GM21529 (cell line): ENCODE measurements around the gene CELF3.
"Not testable (repeated sequence)": the region's sequence is repeated elsewhere in the genome, so short reads cannot be mapped to it uniquely, and the experiment has no call there.

ENCODE experiments used
- ATAC-seq: cut with Tn5 transposase; IDR thresholded peaks from one replicate; pipeline ENCODE4 v1.9.1; 2021; ENCODE audit not compliant: unreplicated experiment

Gene CELF3

DNA sequence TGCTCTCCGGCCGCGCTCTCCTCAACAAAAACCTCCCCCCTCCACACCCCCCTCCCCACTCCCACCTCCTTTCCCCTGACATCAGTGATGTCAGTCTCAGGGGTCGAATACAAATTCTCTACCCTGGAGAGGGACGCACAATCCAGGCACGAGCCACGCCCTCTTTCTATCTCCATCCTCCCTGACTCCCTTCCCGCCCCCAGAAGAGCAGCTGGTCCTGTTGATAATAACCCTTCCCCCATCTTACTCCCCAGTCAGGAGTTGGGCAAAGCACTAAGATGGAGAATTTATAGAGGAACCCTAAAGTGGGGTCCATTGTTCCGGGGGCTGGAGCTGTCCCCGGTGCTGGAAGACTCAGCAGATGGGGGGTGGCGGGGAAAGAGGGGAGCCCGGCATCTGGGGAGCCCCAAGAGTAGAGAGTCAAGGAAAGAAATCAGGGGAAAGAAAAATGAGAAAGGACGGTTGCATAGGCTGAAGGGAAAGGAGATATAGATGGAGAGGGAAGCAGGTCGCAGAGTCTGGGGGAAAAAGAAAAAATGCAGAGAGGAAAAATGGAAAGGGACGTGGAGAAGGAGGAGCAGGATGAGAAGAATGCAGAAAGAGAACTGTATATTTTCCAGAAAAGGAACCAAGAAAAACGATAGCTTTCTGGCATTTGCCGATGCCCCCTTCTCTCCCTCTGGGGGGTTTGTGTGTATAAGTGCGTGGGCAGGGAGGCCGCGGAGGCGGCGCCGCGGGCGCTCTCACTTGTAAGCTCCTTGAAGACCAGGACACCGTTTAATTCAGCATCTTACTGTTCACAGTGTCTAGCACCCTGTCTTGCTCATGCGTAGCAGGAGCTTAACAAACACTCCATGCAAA is at the start of gene CELF3:
TSS of gene CELF3 (minus strand) at position 33 of the 861 bp plus-strand sequence. CDS start 783 bp downstream, outside the sequence.
- no peak for ATAC-seq

DNA sequence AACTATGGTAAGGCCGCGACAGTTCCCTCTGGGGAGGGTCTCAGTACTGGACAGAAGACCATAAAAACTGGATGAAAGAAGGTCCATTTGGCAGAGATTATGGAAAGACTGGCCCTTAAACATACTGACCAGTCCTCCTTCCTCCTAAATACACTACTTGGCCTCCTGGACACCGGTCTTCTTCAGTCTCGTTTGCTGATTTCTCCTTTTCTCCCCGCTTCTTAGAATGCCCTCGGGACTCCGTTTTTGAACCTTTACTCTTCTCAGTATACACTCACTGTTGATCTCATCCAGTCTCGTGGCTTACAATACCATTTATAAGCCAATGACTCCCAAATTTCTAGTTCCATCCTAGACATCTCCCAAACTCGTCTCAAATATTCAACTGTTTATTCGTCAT is 47.4 kb upstream of the CELF3 start:
- ATAC-seq = no peak

DNA sequence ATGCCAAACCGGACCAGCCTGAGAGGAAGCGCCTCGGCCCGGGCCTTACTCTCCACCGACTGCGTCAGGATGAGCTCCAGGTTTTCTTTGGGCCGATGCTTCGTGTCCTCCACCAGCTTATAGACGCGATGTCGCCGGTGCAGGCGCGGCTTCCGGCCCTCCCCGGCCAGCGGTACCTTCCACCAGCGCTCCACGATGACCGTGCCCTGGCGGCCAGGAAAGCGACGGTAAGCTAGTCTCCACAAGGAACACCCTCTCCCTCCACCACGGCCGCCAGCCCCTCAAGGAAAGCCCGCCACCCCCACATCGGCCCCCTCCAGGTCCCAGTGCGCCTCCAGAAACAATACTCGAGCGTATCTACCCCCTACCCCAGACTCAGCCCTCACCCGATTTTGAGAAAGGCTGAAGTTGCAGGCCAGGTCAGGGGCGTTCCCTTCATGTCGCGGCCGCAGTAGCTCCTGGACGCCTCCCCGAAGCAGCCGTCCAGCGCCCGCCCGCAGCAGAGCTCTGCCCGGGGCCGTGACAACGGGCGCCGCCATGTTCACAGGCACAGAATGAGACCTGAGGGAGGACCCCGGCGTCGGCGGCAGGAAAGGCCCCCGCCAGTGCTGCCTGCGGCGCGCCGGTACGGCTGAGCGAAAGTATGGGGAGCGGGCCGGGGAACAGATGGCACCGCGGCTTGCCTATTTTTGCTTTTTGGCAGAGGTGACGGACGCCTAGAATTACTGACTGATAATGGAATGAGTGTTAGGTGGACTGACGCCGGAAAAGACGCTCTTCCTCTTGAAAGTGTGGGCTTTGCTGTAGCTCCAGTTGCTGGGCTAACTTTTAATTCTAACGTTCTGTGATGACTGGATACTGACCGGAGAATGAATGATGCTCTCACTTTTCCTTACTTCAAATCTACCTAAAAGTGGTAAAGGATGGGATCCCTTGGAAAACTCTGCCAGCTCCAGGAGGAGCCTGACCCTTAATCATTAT is 46.6 kb upstream of the CELF3 start, which contains the start of gene MRPL9:
TSS of gene MRPL9 (minus strand) at position 556 of the 981 bp plus-strand sequence. CDS start at position 539, 17 bp downstream.
- peak; percentile 95 for ATAC-seq

DNA sequence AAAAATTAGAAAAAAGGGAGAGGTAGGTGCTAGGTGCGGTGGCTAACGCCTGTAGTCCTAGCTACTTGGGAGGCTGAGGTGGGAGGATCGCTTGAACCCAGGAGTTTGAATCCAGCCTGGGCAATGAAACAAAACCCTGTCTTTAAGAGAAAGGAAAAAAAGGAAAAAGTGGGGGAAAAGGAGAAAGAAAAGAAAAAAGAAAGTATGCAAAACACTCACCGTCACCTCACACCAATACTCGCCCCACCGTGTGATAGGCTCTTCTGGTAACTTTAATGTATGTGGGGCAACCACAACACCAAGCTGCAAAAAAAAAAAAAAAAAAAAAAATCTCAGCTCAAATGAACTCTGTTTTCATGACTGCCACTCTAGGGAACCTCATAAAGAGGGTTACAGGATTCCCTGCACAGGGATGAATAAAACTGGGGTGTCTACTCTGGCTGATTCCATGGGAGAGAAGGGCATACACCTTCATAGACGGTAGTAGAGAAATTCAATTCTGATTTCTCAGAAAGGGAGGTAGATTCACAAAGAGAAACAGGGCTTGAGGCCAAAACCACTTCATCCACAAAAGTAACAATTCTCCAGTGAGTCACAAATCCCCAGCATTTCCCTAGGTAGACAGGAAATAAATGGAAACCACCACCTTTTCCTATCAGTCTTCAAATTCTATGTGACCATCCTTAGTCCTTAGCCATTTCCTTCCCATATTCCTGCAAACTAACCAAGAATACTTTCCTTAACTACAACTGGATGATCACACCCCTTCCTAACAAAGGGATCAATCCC is 44.2 kb upstream of the CELF3 start:
- no peak for ATAC-seq

DNA sequence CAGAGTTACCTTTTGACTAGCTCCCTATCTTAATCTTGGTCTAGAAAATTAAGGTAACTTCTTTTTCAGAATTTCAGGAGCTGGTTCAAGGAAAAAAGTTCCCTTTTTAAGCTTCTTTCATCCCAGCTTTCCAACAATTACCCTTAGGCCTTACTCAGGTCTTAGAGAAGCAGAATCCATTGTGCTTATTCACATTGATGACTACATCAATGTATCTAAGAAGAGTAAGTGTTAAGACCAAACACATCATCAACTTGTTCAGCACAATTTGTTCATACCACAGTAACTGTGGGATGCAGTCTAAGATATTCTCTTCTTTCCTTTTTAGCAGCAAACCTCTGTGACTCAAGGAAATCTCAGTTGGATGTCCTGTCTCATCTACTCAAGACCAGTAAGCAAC is 42.6 kb upstream of the CELF3 start:
- no peak for ATAC-seq

DNA sequence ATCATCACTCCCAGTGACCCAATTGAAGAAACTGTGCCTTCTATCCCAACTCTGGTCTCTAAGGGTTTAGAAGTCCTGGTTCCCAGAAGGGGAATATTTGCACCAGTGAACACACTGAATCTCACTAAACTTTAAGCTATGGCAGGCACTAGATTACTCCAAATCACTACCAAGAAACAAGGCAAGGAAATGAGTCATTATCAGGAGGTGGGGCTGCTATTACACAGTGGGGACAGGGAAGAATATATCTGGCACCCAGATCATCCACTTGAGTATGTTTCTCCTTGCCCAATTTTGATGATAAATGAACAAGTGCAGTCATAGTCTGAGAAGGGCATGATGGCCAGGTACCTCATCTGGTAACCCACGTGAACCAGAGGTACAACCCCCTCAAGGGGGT is 39.7 kb upstream of the CELF3 start:
- no peak for ATAC-seq

DNA sequence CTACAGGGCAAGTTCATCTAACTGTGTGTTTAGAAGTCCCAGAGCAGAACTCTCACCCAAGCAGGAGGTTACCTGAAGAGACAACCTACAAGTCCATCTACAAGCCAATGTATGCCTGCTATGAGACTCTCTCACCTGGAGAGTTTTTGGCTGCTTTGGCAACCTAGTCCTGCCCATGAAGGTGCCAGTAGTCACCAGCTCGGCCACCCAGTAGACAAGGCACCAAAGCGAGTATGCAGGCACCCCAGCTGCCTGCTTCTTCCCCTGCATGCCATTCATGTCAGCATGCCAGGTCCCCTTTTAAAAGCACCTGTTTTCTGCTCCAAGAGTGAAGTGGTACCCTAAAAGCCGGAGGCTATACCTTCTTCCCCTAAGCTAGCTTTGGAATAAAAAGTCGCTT is 24.9 kb upstream of the CELF3 start:
- ATAC-seq = no peak

DNA sequence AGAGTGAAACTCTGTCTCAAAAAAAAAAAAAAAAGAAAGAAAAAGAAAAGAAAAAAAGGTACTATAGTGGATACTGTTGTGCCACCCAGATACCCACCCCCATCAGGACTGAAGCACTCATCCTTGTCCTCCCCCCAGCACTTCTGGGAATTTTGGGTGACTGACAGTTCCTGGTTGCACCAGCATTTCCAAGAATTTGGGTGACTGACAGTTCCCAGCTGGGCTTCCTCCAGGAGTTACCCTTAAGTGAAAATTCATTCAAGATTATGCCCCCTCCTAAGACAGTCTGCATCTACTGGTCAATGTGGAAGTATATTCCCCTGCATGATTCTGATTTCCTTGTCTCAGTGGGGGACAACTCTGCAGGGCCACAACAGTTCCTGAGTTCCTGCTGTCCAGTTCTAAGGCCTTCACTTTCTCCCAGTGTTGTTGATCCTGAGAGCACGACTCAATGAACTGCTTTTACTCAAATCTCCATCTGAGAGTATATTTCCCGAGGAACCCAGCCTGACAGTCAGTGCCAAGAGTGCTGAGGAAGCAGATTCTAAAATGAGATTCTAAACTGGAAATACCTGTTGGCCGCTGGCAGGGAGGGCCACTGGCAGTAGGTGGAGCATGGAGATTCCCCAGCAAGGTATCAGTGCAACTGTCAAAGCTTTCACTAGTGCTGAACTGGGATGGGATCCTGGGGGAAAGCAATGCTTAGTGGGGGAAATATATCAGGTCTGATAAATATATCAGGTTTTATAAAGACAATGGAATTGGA is 23.2 kb upstream of the CELF3 start:
- no peak for ATAC-seq

DNA sequence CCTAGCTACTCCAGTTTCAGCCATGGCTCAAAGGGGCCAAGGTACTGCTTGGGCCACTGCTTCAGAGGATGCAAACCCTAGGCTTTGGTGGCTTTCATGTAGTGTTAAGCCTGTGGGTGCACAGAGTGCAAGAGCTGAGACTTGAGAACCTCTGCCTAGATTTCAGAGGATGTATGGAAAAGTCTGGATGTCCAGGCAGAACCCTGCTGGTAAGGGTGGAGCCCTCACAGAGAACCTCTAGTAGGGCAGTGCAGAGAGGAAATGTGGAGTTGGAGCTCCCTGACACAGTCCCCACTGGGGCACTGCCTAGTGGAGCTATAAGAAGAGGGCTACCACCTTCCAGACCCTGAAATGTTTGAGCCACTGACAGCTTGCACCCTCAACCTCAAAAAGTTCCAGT is 20.9 kb upstream of the CELF3 start:
- no peak for ATAC-seq

DNA sequence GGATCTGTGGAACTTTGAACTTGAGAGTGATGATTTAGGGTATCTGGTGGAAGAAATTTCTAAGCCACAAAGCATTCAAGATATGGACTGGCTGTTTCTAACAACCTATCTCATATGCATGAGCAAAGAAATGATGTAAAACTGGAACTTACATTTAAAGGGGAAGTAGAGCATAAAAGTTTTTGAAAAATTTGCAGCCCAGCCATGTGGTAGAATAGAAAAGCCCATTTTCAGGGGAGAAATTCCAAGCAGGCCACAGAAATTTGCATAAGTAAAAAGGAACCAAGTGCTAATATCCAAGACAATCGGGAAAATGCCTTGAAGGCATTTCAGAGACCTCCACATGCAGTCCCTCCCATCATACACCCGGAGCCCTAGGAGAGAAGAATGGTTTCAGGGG is 20.4 kb upstream of the CELF3 start:
- no peak for ATAC-seq

DNA sequence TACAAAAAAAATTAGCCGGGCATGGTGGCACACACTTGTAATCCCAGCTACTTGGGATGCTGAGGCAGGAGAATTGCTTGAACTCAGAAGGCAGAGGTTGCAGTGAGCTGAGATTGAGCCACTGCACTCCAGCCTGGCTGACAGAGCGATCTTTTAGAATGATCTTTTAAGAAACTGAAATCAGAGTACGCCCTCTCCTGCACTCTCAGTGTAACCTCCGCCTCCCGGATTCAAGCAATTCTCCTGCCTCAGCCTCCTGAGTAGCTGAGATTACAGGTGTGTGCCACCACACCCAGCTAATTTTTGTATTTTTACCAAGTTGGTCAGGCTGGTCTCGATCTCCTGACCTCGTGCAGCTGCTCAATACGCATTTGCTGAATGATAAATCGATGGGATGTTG is 17.4 kb upstream of the CELF3 start:
- not testable (repeated sequence) for ATAC-seq

DNA sequence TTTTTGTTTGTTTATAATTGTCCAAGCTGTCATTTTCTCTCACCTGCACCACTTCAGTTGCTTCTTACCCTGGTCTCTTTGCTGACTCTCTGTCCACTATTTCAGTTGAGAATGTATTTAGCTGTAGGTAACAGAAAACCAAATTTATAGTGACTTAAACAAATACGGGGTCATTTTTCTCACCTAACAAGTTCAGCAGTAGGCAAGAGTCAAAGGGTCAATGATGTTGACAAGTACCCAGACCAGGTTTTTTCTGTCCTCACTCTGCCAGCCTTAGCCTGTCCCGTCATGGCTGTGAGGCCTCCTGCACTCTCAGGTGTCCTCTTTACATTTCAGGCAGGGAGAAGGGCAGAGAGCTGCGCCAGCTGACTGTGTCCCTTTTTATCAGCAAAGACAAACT is 16.5 kb upstream of the CELF3 start:
- no peak for ATAC-seq

DNA sequence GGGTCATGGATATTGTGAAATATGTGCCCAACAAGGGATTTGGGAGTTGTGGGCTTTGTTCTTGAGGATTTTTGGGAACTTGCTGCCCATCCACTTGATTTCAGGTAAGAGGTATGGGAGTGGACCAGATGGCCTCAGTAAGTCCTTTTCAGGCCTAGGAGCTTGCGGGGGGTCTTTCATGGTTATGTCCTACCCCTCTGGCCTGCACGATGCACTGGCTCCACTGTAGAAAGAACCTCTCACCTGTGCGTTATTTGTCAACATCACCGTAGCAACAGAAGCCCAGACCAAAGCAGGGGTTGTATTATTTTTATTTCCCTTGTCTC is 13.3 kb upstream of the CELF3 start:
- no peak for ATAC-seq

DNA sequence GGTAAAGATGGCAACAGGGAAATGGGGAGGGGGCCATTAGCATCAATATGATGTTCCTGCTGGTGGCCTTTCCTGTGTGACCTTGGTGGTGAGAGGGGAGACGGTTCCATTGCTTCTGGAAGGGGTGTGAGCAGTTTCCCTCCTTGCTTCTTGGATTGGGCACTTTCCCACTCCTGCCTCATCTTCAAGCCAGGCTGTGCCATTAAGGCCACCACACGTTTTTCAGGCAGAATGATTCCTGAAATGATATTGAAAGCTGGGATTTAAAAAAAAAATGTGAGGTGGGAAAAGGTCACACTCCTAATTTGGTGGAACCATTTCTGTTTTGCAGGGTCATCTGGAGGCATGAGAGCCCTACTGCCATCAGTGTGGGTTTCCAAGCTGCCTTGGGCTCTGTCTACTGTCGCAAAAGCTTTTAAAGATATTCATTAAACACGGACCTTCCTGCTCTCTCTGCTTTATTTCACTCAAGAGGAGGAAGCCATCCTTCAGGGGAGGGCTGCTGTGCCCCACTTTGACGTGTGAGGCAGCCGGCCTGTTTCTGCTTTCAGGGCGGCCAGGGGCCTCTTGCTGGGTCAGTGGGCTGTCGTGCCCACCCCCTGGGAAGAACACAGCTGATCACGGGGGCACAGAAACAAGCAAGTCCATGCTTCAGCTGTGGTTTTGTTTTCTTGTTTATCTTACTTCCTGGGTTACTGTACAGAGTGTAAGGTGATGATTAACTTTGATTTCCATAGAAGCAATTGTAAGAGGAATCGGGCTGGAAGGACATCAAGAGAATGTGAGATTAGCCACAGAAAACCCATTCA is 12.8 kb upstream of the CELF3 start:
- no peak for ATAC-seq

DNA sequence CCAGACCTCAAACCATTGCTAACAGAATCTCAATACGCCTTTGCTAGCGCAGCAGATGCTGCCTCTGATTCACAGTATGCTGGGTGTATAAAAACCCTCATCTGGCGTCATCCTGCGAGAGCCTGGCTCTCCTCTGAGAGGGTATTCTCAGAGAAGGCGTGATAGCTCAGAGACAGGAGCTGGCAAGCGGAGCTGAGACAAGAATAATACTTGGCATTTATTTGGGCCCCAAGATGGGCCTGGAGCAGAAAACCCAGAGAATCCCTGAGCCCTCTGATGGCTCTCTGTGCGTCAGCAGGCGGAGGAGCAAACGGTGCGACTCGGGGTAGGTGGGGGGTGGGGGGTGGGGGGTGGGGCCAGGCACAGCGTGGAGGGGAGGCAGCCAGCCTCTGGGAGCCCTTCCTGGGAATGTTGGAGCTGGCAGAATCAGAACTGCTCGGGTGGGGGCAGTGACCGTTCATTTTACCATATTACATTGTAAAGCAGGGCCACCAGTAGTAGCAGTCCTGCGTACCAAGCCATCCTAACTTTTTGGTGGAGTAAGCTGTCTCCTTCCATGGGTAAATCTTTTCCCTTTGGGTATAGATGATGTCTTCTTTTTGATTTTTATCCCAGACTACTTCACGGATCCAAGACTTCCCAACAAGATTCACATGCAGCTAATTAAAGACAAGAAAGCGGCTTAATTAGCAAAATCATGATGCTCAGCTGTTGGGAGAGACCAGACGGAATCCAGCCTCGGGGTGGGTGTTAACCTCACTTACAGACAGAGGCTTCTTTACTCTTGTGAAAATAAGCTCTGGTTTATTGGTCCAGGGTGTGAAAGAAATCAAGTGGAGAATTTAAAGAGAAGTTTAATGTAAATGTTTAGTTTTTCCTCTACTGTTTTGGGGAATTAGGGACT is 11.8 kb upstream of the CELF3 start:
- ATAC-seq = no peak

DNA sequence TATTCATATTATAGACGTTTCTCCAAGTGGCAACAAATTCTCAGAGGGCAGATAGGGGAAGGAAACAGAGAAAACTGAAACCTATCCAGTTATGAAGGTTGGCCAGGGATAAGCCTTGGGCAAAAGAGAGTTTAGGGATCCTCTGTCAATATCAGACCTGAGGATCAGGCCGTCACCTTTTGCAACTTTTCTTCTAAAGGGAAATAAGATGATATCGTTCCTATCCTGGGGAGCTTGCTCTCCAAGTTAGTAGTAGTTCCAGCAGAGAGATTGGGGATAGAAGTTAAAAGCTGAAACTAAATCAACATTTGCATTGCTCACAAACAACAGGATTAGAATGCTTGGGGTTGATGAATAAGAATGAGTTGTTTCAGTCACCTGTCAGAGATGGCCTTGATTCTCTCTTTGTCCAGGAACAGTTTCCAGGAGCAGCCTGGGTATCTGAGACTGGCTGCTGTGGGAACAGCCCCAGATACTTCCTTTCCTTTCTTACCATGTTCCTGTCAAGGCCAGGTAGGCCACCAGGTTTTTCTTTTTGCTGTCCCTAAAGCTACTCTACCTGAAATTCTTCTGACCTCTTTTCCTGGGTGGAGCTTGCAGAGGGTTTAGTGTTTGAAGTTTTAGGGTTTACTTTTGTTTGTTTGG is 7.2 kb upstream of the CELF3 start:
- ATAC-seq = no peak

DNA sequence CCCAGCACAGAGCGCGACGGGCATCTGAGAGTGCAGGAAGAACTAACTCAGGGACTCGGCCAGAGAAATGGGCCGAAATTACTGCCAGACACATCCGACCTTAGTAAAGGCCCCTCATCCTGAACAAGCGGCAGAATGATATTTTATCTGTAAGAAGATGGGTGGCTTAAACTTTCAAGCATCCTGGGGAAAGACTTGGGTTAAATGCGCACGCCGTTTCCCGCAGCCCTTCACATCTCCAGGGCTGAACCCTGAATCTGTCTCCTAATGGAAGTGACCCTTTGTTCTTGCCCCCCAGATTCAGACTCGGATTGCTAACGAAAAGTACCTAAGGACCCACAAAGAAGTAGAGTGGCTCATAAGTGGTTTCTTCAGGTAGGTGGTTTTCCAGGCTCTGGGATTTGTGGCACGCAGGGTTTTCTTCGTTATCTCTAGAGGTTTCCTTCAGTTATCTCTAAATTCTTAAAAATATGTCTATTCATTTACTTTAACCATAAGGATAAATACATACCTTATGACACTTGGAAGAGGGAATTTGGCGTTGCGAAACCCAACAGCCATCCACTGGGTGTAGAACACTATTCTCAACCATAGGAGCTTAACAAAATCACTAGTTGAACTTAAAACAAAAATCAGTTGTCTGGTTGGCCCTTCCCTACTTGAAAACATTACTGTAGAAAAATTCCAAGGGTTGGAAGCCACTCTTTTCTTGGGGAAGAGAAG is 5.3 kb upstream of the CELF3 start:
- ATAC-seq = no peak
